Measurements from ENCODE around the gene ACOX2. TPM values are rescaled to one million over a fixed set of nuclear protein-coding genes. Genes with fewer than 3 reads are reported as not detected.

ACOX2 gene
- total RNA-seq, 1 experiment from 2014 or later = 0.85 TPM

- Histone ChIP-seq H4K20me1 (ENCODE audit: control insufficient read depth, insufficient read depth, insufficient read length) (no peaks in the 10 kb centered on the region), H3K56ac (ENCODE audit: insufficient read length, low read depth, low read length) (no peak overlapping the region), H2AFZ (ENCODE audit: low read length) (no peak overlapping the region), H4K5ac (ENCODE audit: insufficient read length, low read depth, low read length) (no peak overlapping the region), H4K91ac (ENCODE audit: insufficient read length, low read depth, low read length) (no peak overlapping the region), H3K23me2 (ENCODE audit: insufficient read length, low read depth, low read length, poor library complexity, severe bottlenecking) (no peaks in the 10 kb centered on the region), H3K27ac (ENCODE audit: insufficient read length, low read depth, low read length) (no peak overlapping the region), H3K9ac (ENCODE audit: extremely low read depth, insufficient read length, low read length) (no peak overlapping the region), H2BK5ac (ENCODE audit: insufficient read length, low read length) (no peak overlapping the region), H2BK120ac (ENCODE audit: low read depth, low read length, poor library complexity, severe bottlenecking) (no peak overlapping the region), H3K4ac (ENCODE audit: low read depth, low read length) (no peak overlapping the region), H3K27me3 (ENCODE audit: insufficient read depth, low read length) (no peaks in the 10 kb centered on the region), H3K4me1 (ENCODE audit: insufficient read depth, low read length) (no peaks in the 10 kb centered on the region), H4K8ac (replicated peaks; ENCODE audit: insufficient read length, low read depth, low read length) (no peak overlapping the region), H3K9me3 (ENCODE audit: control insufficient read depth, low read depth, low read length) (no peaks in the 10 kb centered on the region), H3K79me2 (ENCODE audit: insufficient read depth, low read length) (no peaks in the 10 kb centered on the region), H2BK12ac (ENCODE audit: insufficient read length, low read depth, low read length) (no peak overlapping the region), H2BK15ac (ENCODE audit: low read depth, low read length) (no peak overlapping the region), H3K4me2 (ENCODE audit: insufficient read depth, insufficient read length, low read length) (no peak overlapping the region), H3T11ph (ENCODE audit: low read length) (no peak overlapping the region), H3K79me1 (ENCODE audit: insufficient read depth, low read depth, low read length, poor library complexity, severe bottlenecking) (no peaks in the 10 kb centered on the region), H3K14ac (ENCODE audit: insufficient read depth, low read length) (no peak overlapping the region), H3K23ac (ENCODE audit: insufficient read length, low read depth, low read length) (no peak overlapping the region), H2BK20ac (ENCODE audit: low read depth, low read length, poor library complexity, severe bottlenecking) (no peak overlapping the region), H3K18ac (ENCODE audit: insufficient read length, low read depth, low read length) (no peak overlapping the region), H2AK5ac (ENCODE audit: insufficient read length, low read length) (no peak overlapping the region)
- Mint-ChIP-seq H3K36me3 (ENCODE audit: insufficient read depth in 1 of 3, low read depth in 3 of 3) (peaks cover 4 to 15% (median 6%) of the 10 kb centered on the region in 3 experiments), H3K9me3 (peaks cover 16 to 18% of the 10 kb centered on the region in 2 experiments), H3K4me1 (peaks cover 12 to 15% of the 10 kb centered on the region in 2 experiments), H3K27me3 (ENCODE audit: low read depth) (peaks cover 4% of the 10 kb centered on the region), H3K27ac (no peak overlapping the region), H3K4me3 (no peak overlapping the region)
- TF ChIP-seq, protein P1, sequence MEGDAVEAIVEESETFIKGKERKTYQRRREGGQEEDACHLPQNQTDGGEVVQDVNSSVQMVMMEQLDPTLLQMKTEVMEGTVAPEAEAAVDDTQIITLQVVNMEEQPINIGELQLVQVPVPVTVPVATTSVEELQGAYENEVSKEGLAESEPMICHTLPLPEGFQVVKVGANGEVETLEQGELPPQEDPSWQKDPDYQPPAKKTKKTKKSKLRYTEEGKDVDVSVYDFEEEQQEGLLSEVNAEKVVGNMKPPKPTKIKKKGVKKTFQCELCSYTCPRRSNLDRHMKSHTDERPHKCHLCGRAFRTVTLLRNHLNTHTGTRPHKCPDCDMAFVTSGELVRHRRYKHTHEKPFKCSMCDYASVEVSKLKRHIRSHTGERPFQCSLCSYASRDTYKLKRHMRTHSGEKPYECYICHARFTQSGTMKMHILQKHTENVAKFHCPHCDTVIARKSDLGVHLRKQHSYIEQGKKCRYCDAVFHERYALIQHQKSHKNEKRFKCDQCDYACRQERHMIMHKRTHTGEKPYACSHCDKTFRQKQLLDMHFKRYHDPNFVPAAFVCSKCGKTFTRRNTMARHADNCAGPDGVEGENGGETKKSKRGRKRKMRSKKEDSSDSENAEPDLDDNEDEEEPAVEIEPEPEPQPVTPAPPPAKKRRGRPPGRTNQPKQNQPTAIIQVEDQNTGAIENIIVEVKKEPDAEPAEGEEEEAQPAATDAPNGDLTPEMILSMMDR (conservative IDR thresholded peaks at IDR 0.05) = no peak
- no CpG with 5 or more reads among the region's 1 CpG for WGBS (ENCODE audit: extremely low coverage, insufficient read length, low lambda C conversion rate)
- DNase-seq = no peak
Measured at GRCh38 chr3:58553003-58553402, 16.0 kb upstream of the ACOX2 start.
